Neural crest cell (in vitro differentiated cells): Measurements from ENCODE around the gene ANO1. TPM values are rescaled to one million over a fixed set of nuclear protein-coding genes. Genes with fewer than 3 reads are reported as not detected.

Experiments used
- DNase-seq: peaks from one replicate; pipeline ENCODE4 v3.0.0; 2021; ENCODE audit warnings: low read depth, mixed read lengths, low spot score
- H3K27ac Mint-ChIP-seq: one replicate; pipeline ENCODE4 v1.8.0; 2021; ENCODE audit warnings: mild to moderate bottlenecking, mixed read lengths; ENCODE audit not compliant: unreplicated experiment
- H3K27me3 Mint-ChIP-seq: 2 replicates; pipeline ENCODE4 v1.8.0; 2021; ENCODE audit warnings: low read depth, mild to moderate bottlenecking, mixed read lengths
- H3K36me3 Mint-ChIP-seq: 2 replicates; pipeline ENCODE4 v1.8.0; 2021; ENCODE audit warnings: low read depth, mild to moderate bottlenecking, mixed read lengths
- H3K4me1 Mint-ChIP-seq: 2 replicates; pipeline ENCODE4 v1.8.0; 2021; ENCODE audit warnings: mixed read lengths
- H3K4me3 Mint-ChIP-seq: one replicate; pipeline ENCODE4 v1.8.0; 2021; ENCODE audit warnings: mild to moderate bottlenecking, mixed read lengths
- H3K9me3 Mint-ChIP-seq: 2 replicates; pipeline ENCODE4 v1.8.0; 2021; ENCODE audit warnings: mixed read lengths
- CTCF ChIP-seq: fragments of 200-600 bp; sonication (generic); conservative IDR thresholded peaks from 2 replicates; pipeline ENCODE4 v1.5.0; 2021; ENCODE audit warnings: antibody characterized with exemption, mild to moderate bottlenecking
- total RNA-seq: library from RNA; stranded (reverse); gene quantifications from 2 replicates; pipeline ENCODE4 v1.2.1, GENCODE V29; 2021

Gene ANO1
- total RNA-seq, 1 donor from 2014 or later: not detected

- H3K9me3 Mint-ChIP-seq: no peaks in the 10 kb centered on the region
- no peaks in the 10 kb centered on the region for H3K36me3 Mint-ChIP-seq
- peak overlapping the region; percentile 67 for H3K27ac Mint-ChIP-seq
- no peak for TF ChIP-seq CTCF
- no peaks in the 10 kb centered on the region for H3K4me1 Mint-ChIP-seq
- H3K27me3 Mint-ChIP-seq: no peaks in the 10 kb centered on the region
- DNase-seq: no peak
- no peak overlapping the region for H3K4me3 Mint-ChIP-seq
Measured at GRCh38 chr11:70167120-70167519, 89.0 kb downstream of the ANO1 start.

- no peaks in the 10 kb centered on the region for H3K27me3 Mint-ChIP-seq
- no peaks in the 10 kb centered on the region for H3K36me3 Mint-ChIP-seq
- no peak for TF ChIP-seq CTCF
- peaks cover 1% of the 10 kb centered on the region for H3K4me1 Mint-ChIP-seq
- H3K27ac Mint-ChIP-seq: no peak overlapping the region
- no peak overlapping the region for H3K4me3 Mint-ChIP-seq
- no peaks in the 10 kb centered on the region for H3K9me3 Mint-ChIP-seq
- DNase-seq: no peak
Measured at GRCh38 chr11:70167723-70168404, 89.7 kb downstream of the ANO1 start.

GRCh38 chr11:70168405-70168754 lies 90.3 kb downstream of the ANO1 start:
- Mint-ChIP-seq H3K4me1 (peaks cover 6% of the 10 kb centered on the region), H3K9me3 (no peaks in the 10 kb centered on the region), H3K27me3 (no peaks in the 10 kb centered on the region), H3K36me3 (no peaks in the 10 kb centered on the region), H3K27ac (no peak overlapping the region), H3K4me3 (no peak overlapping the region)
- TF ChIP-seq CTCF: no peak
- DNase-seq: no peak

- no peak for DNase-seq
- H3K27ac Mint-ChIP-seq: no peak overlapping the region
- no peaks in the 10 kb centered on the region for H3K36me3 Mint-ChIP-seq
- H3K27me3 Mint-ChIP-seq: no peaks in the 10 kb centered on the region
- no peaks in the 10 kb centered on the region for H3K9me3 Mint-ChIP-seq
- H3K4me1 Mint-ChIP-seq: peaks cover 7% of the 10 kb centered on the region
- no peak for TF ChIP-seq CTCF
- H3K4me3 Mint-ChIP-seq: no peak overlapping the region
Measured at GRCh38 chr11:70169127-70169526, 91.0 kb downstream of the ANO1 start.

GRCh38 chr11:70169632-70170031 lies 91.5 kb downstream of the ANO1 start:
- peaks cover 10% of the 10 kb centered on the region for H3K4me1 Mint-ChIP-seq
- H3K4me3 Mint-ChIP-seq: no peak overlapping the region
- no peak overlapping the region for H3K27ac Mint-ChIP-seq
- H3K27me3 Mint-ChIP-seq: no peaks in the 10 kb centered on the region
- no peaks in the 10 kb centered on the region for H3K9me3 Mint-ChIP-seq
- no peak for DNase-seq
- TF ChIP-seq CTCF: no peak
- no peaks in the 10 kb centered on the region for H3K36me3 Mint-ChIP-seq
